A673 (cell line): ENCODE results near the gene P2RY6. TPM values are rescaled to one million over a fixed set of nuclear protein-coding genes. Genes with fewer than 3 reads are reported as not detected.

Source experiments
- BruUV-seq: library from RNA; stranded (reverse); fragments of 400-500 nt; replicated peaks from 2 replicates; lab custom pipeline; 2021; lab: Mats Ljungman, UMichigan
- CTCF ChIA-PET: fragments of 300-600 bp; sonication (Branson Sonifier 250); formaldehyde crosslinking; loops from one replicate; lab custom pipeline; 2022; ENCODE audit warnings: antibody characterized with exemption; lab: Charles Lee
- POLR2A ChIA-PET: fragments of 300-600 bp; sonication (Branson Sonifier 250); formaldehyde crosslinking; loops from one replicate; lab custom pipeline; 2022; ENCODE audit warnings: antibody characterized with exemption; ENCODE audit not compliant: low non-redundant PET; lab: Charles Lee
- DNase-seq: peaks from one replicate; pipeline ENCODE4 v3.0.0-alpha.2; 2015; ENCODE audit warnings: low spot score
- H3K27ac ChIP-seq: fragments of 200-600 bp; sonication (generic); 2 replicates; pipeline ENCODE4 v1.5.1; 2016; ENCODE audit warnings: mixed run types, low read depth, mild to moderate bottlenecking, mixed read lengths, antibody characterized with exemption, low read length; ENCODE audit not compliant: poor library complexity, severe bottlenecking
- H3K27me3 ChIP-seq: fragments of 200-600 bp; sonication (generic); replicated peaks from 2 replicates; pipeline ENCODE4 v1.6.1; 2017; ENCODE audit warnings: mixed run types, low read depth, mild to moderate bottlenecking, mixed read lengths, antibody characterized with exemption, low read length; ENCODE audit not compliant: insufficient read depth, poor library complexity
- H3K36me3 ChIP-seq: fragments of 200-600 bp; sonication (generic); 2 replicates; pipeline ENCODE4 v1.6.1; 2016; ENCODE audit warnings: mixed run types, mild to moderate bottlenecking, mixed read lengths, antibody characterized with exemption, low read length; ENCODE audit not compliant: insufficient read depth, poor library complexity, severe bottlenecking
- H3K4me1 ChIP-seq: fragments of 200-600 bp; sonication (generic); 2 replicates; pipeline ENCODE4 v1.6.1; 2017; ENCODE audit warnings: mixed run types, mild to moderate bottlenecking, mixed read lengths, antibody characterized with exemption, low read length; ENCODE audit not compliant: insufficient read depth, poor library complexity, severe bottlenecking
- H3K4me3 ChIP-seq: fragments of 200-600 bp; sonication (generic); 2 replicates; pipeline ENCODE4 v1.5.1; 2016; ENCODE audit warnings: low read depth, mixed run types, mild to moderate bottlenecking, mixed read lengths, low read length; ENCODE audit not compliant: poor library complexity, severe bottlenecking
- H3K9me3 ChIP-seq: fragments of 200-600 bp; sonication (generic); 2 replicates; pipeline ENCODE4 v1.6.1; 2016; ENCODE audit warnings: mixed run types, low read depth, mild to moderate bottlenecking, mixed read lengths, antibody characterized with exemption, low read length; ENCODE audit not compliant: poor library complexity, severe bottlenecking
- EZH2 ChIP-seq: fragments of 200-600 bp; sonication (generic); IDR thresholded peaks from 2 replicates; pipeline ENCODE4 v1.6.1; 2017; ENCODE audit warnings: borderline replicate concordance, low read depth, mild to moderate bottlenecking, mixed read lengths, antibody characterized with exemption, low read length; ENCODE audit not compliant: poor library complexity, severe bottlenecking
- intact Hi-C: fragments of 100-400 bp; cut with micrococcal nuclease; formaldehyde crosslinking; loops from one replicate; pipeline ENCODE4 v1.10.0; 2022; ENCODE audit not compliant: unreplicated experiment
- total RNA-seq: library from RNA; stranded (reverse); gene quantifications from 2 replicates; pipeline ENCODE4 v1.2.3, GENCODE V29; 2021
- TF ChIP-seq, protein P1 (sequence below): fragments of 300-800, 200-600 bp; sonication (generic); conservative IDR thresholded peaks from 2 replicates; pipeline ENCODE4 v1.5.1; 2017; ENCODE audit warnings: low read depth, mild to moderate bottlenecking, antibody characterized with exemption, low read length, moderate library complexity, mixed read lengths

P2RY6 gene
- total RNA-seq, 1 experiment from 2014 or later, result 0.43 TPM

DNA sequence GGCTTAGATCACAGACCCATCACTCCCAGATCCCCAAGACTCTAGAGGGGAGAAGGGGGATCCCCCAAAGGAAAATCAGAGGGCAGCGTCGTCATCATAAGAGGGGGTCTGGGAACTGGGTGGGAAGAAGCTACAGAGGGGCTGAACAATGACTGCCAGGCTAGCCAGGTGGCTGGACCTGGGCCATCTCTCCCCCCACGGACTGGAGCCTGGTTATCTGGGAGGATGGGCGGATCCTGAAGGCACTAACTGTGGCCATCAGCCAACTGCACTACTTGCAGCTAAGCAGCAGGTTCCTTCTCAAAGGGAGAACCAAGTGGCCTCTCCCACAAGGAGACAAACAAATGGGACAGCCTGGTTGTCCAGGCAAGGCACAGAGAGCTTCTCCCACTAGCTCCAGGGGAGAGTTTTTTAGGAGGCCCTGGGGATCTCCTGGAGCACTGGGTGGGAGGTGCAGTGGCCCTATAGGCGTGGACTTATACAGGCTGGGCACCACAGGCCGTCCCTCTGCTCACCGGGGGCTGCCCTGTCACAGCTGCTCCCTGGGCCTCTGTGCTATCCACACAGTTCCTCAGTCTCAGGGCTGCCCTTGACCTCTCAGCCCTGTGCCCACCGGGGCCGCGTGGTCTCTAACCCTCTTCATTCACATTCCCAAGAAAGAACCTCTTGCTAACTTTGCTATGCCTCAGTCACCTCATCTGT, 15.4 kb downstream of the P2RY6 start:
- no TSS peak for BruUV-seq
- H3K4me1 ChIP-seq, result peaks cover 2% of the 10 kb centered on the region
- no peaks in the 10 kb centered on the region for H3K9me3 ChIP-seq
- H3K4me3 ChIP-seq, result no peak overlapping the region
- POLR2A ChIA-PET, result no interaction called here
- no peaks in the 10 kb centered on the region for H3K36me3 ChIP-seq
- TF ChIP-seq, protein P1, sequence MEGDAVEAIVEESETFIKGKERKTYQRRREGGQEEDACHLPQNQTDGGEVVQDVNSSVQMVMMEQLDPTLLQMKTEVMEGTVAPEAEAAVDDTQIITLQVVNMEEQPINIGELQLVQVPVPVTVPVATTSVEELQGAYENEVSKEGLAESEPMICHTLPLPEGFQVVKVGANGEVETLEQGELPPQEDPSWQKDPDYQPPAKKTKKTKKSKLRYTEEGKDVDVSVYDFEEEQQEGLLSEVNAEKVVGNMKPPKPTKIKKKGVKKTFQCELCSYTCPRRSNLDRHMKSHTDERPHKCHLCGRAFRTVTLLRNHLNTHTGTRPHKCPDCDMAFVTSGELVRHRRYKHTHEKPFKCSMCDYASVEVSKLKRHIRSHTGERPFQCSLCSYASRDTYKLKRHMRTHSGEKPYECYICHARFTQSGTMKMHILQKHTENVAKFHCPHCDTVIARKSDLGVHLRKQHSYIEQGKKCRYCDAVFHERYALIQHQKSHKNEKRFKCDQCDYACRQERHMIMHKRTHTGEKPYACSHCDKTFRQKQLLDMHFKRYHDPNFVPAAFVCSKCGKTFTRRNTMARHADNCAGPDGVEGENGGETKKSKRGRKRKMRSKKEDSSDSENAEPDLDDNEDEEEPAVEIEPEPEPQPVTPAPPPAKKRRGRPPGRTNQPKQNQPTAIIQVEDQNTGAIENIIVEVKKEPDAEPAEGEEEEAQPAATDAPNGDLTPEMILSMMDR, result no peak
- no peak for TF ChIP-seq EZH2
- DNase-seq, result no peak
- no peaks in the 10 kb centered on the region for H3K27me3 ChIP-seq
- intact Hi-C loops, result no loop called here
- CTCF ChIA-PET, result interaction anchor here (1.2 kb wide), 1 partner anchor 12 kb away, joined by 9 read pairs; no protein-coding TSS in a partner anchor
- no peak overlapping the region for H3K27ac ChIP-seq

DNA sequence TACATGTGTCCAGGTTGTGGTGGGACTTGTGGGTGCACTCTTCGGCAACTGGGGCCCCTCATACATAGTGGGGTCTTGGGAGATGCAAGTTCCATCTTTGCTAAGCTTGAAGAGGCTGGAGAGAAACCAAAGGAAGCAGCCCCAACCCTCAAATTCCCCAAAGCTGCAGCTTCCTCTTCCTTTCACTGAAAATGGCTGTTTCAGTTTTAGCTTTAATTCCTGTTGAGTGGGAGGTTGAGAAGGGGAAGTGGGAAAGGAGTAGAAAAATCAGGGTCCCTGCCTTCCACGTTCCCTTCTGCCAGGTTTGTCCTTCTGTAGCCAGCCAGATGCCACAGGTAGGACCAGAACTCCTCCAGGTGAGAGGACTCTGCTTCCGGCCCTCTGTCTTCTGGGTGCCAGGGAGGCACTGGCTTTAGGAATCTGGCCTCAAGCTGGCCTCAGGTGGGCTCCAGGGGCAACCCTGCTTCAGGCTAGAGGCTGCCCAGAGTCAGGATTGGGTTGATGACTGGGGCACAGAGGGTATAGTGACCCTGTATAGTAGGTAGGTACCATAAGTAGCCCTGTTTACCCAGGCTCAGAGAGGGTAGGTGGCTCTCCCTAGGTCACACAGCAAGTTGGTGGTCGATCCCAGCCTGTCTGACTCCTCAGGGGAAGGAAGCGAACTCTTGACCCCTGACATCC, 16.2 kb downstream of the P2RY6 start:
- Histone ChIP-seq H3K4me3 (no peak overlapping the region), H3K36me3 (no peaks in the 10 kb centered on the region), H3K27me3 (no peaks in the 10 kb centered on the region), H3K27ac (no peak overlapping the region), H3K4me1 (peaks cover 4% of the 10 kb centered on the region), H3K9me3 (no peaks in the 10 kb centered on the region)
- CTCF ChIA-PET, result interaction anchor here (1.2 kb wide), 1 partner anchor 11 kb away, joined by 9 read pairs; no protein-coding TSS in a partner anchor
- no TSS peak for BruUV-seq
- POLR2A ChIA-PET, result interaction anchor here (0.5 kb wide), 1 partner anchor 425 kb away, joined by 11 read pairs; no protein-coding TSS in a partner anchor
- intact Hi-C loops, result no loop called here
- no peak for DNase-seq
- no peak for TF ChIP-seq EZH2
- TF ChIP-seq, protein P1, result no peak

DNA sequence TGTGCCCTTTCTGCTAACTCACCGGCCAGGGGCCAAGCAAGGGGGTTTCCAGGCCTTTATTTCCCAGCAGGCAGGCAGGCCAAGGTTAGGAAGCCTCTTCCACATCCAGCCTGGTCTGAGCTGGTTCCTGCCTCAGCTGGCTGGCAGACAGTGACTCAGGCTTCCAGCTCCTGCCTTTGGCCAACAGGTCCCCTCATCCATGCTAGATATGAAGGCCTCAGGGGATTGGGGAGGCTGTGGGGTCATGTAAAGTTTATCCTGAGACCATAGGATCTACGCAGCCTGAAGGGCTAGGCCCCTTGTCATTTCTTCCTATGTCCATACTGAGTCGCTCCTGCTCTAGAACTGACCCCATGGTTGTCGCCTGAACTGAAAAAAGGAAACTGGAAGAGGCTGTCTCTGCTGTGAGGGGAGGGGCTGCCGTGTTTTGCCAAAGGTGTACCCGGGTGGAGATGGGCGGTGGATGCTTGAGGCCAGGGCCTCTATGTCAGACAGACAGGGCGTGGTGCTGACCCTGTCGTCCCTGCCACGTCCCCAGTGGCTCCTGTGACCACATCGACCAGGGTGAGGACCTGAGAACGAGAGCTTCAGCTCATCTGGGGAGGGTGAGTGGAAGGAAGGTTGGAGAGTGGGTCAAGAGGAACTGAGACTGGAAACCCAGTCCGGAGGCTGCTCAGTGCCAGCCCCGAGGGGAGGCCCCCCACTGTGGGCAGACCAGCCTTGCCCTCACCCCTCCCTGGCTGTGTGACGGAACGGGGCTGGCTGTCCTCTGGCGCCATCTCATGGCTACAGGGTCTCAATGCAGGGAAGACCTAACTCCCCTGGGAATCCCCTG, 17.0 kb downstream of the P2RY6 start:
- Histone ChIP-seq H3K27me3 (no peaks in the 10 kb centered on the region), H3K9me3 (no peaks in the 10 kb centered on the region), H3K4me3 (no peak overlapping the region), H3K27ac (no peak overlapping the region), H3K4me1 (peaks cover 4% of the 10 kb centered on the region), H3K36me3 (no peaks in the 10 kb centered on the region)
- no TSS peak for BruUV-seq
- ChIA-PET POLR2A (interaction anchor here (0.5 kb wide), 1 partner anchor 425 kb away, joined by 11 read pairs; no protein-coding TSS in a partner anchor), CTCF (interaction anchor here (0.6 to 1.5 kb wide), 6 partner anchors 19 to 105 kb away, joined by 3 to 5 read pairs (median 4); partner anchors contain the start of gene ARHGEF17)
- DNase-seq, result peak; percentile 88
- intact Hi-C loops, result loop anchor here (1.0 kb wide), 1 partner anchor 105 kb away; no protein-coding TSS in a partner anchor
- no peak for TF ChIP-seq EZH2
- TF ChIP-seq, protein P1, result peak; percentile 98
